Right renal cortex interstitium (tissue), 3 donors: ENCODE data around the gene GAREM1. TPM values are rescaled to one million over a fixed set of nuclear protein-coding genes. Genes with fewer than 3 reads are reported as not detected.

ENCODE experiments used
- DNase-seq, 3 donors: peaks; one replicate each; pipeline ENCODE4 v3.0.0-alpha.2; 2013; ENCODE audit warnings: low read depth in 3 of 3, low spot score in 2 of 3
- polyA plus RNA-seq, 3 donors: library from polyadenylated mRNA; unstranded; fragments of 120-200 nt; gene quantifications; one replicate each; pipeline ENCODE4 v1.2.1, GENCODE V29; 2013; ENCODE audit not compliant: insufficient read length in 3 of 3

Gene GAREM1
- polyA plus RNA-seq, 3 donors, result 34.1 to 34.8 (median 34.4) TPM

GRCh38 chr18:32213693-32214092 lies 257.0 kb downstream of the GAREM1 start:
- no peak for DNase-seq
